Measurements from ENCODE around the gene FAM241A.

DNA sequence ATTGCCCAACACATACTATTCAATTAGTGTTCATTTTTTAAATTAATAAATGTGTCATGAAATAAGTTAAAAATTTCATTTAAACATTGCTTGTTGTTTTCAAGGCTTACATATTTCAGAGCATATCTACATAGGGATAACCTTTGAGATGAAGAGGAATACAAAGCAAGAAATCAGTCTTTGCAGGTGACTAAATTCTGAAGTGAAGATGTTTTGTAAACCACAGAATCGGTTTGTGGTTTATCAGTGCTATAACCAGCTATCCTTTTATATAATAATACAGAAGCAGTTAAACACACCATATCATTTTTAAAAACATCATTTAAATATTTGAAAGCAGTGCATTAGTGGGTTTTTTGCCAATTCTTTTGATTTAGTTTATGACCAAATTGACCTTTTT, 26.9 kb downstream of the FAM241A start:
- no peak for TF ChIP-seq CENPT (CRISPR knock-in tag; IDR thresholded peaks at IDR 0.05; ENCODE audit: low read depth)
- TF ChIP-seq CHD2 (IDR thresholded peaks at IDR 0.05; ENCODE audit: low read depth, low read length): no peak
- TF ChIP-seq HIVEP1 (CRISPR knock-in tag; IDR thresholded peaks at IDR 0.05): no peak
- TF ChIP-seq TAF1 (CRISPR knock-in tag; IDR thresholded peaks at IDR 0.05): no peak

Data from HepG2 (cell line).